ENCODE measurements around the gene TRERF1. TPM values are rescaled to one million over a fixed set of nuclear protein-coding genes. Genes with fewer than 3 reads are reported as not detected.

Gene TRERF1
- total and polyA plus RNA-seq, 2 of the 8 experiments (the other 6 are each of a cell fraction or from before 2014, with no cell fraction given), result 10.8 to 21.5 TPM

GRCh38 chr6:42302411-42302810 lies 149.3 kb downstream of the TRERF1 start (continued):
- TF ChIP-seq CHD7 (IDR thresholded peaks at IDR 0.05; ENCODE audit: insufficient replicate concordance, low read length), result no peak
- no peak for TF ChIP-seq TEAD4 (IDR thresholded peaks at IDR 0.05; ENCODE audit: low read depth, low read length)
- no peak for TF ChIP-seq SP1 (IDR thresholded peaks at IDR 0.05; ENCODE audit: low read depth, low read length)

All from H1 (cell line).